Heart right ventricle (tissue), 16 donors: Measurements from ENCODE around the gene ERBB4. TPM values are rescaled to one million over a fixed set of nuclear protein-coding genes. Genes with fewer than 3 reads are reported as not detected.

Experiments
- ATAC-seq, 8 donors: fragments of 200-7000 bp; cut with Tn5 transposase; one replicate each; pipeline ENCODE4 v1.9.1; 2020; ENCODE audit warnings: mild to moderate bottlenecking in 8 of 8, moderate library complexity in 8 of 8, moderate number of reproducible peaks in 1 of 8
- DNase-seq, 2 donors: peaks; one replicate each; pipeline ENCODE4 v3.0.0-alpha.2; 2020
- H3K27ac ChIP-seq, 10 donors: fragments of 200-600 bp; sonication (generic) in 2 of 10; one replicate each; pipeline versions ENCODE4 v1.5.0 to v1.8.0; 2020 to 2022; ENCODE audit warnings: mild to moderate bottlenecking in 3 of 10
- H3K27me3 ChIP-seq, 7 donors: fragments of 200-600 bp; one replicate each; pipeline ENCODE4 v1.8.0; 2021 to 2022; ENCODE audit warnings: mild to moderate bottlenecking in 2 of 7
- H3K36me3 ChIP-seq, 9 donors: fragments of 200-600 bp; sonication (generic) in 1 of 9; one replicate each; pipeline versions ENCODE4 v1.5.0 to v1.8.0; 2020 to 2022; ENCODE audit warnings: mild to moderate bottlenecking in 2 of 9
- H3K4me1 ChIP-seq, 9 donors: fragments of 200-600 bp; sonication (generic) in 1 of 9; one replicate each; pipeline versions ENCODE4 v1.5.0 to v1.8.0; 2020 to 2022; ENCODE audit warnings: mild to moderate bottlenecking in 4 of 9
- H3K4me3 ChIP-seq, 10 donors: fragments of 200-600 bp; sonication (generic) in 2 of 10; one replicate each; pipeline versions ENCODE4 v1.5.0 to v1.8.0; 2020 to 2022; ENCODE audit warnings: mild to moderate bottlenecking in 7 of 10, moderate library complexity in 2 of 10
- H3K9me3 ChIP-seq, 11 donors: fragments of 200-600 bp in 10 of 11; sonication (generic) in 2 of 11; one replicate each; pipeline versions ENCODE4 v1.5.0 to v1.8.0; 2013 to 2022; ENCODE audit warnings: mild to moderate bottlenecking in 2 of 11, control low read depth in 1 of 11, moderate library complexity in 1 of 11
- CTCF ChIP-seq, 9 donors: fragments of 200-600 bp; sonication (generic) in 2 of 9; IDR thresholded peaks; one replicate each; pipeline versions ENCODE4 v1.5.0 to v1.8.0; 2021 to 2022; ENCODE audit warnings: antibody characterized with exemption in 9 of 9, mild to moderate bottlenecking in 5 of 9, moderate library complexity in 1 of 9
- WGBS, 2 donors: extraction: QIAGEN DNeasy Blood & Tissue Kit; methylation state at CpG; one replicate each; pipeline ENCODE4 v1.1.7; 2013; ENCODE audit warnings: inconsistent platforms in 1 of 2; 5-methylcytosine and 5-hydroxymethylcytosine counted together
- intact Hi-C, 10 donors: fragments of 100-400 bp; cut with DNase I; formaldehyde crosslinking; loops; one replicate each; pipeline versions ENCODE4 v1.11.1 to v1.14.2; 2022
- polyA plus RNA-seq, 2 donors: library from polyadenylated mRNA; stranded (reverse); fragments of 200-250 nt; gene quantifications; one replicate each; pipeline ENCODE4 v1.2.3, GENCODE V29; 2013
- total RNA-seq, 10 donors: library from RNA; stranded (reverse); fragmentation: NEBNext Ultra II Directional in 3 of 10; extraction: Animal tissue kit (Norgen Biotek cat#: 25700) in 3 of 10; gene quantifications; one replicate each; pipeline versions ENCODE4 v1.2.1 to v1.2.4, GENCODE V29; 2021 to 2023
- donor health status: Arrhythmogenic right ventricular cardiomyopathy.
- donor health status: ischemic (EF 13 %, LVEDD 7.1; RV severe dilation, severe dysfunction).
- donor health status: healthy with polysubstance abuse.
- donor health status: DM: no; HTN: yes; CAD: no.
- donor health status: DM: no; HTN: no; CAD: no.
- donor health status: ischemic (EF 25% LVEDD 6.9; RV normal size, moderate dysfunction).
- donor health status: ischemic (EF 25% LVEDD 5.7; RV mildly dilated, moderate dysfunction).
- donor health status: healthy.
- donor health status: DM: yes; HTN: yes; CAD: no.
- donor health status: Ischemic cardiomyopathy.
- donor health status: ischemic (EF 35%, LVEDD 5.7; RV mildly dilated, moderate dysfunction).
- donor health status: nonischemic (EF 11% LVEDD 7.7; RV severe dilation, severe dysfunction).
- donor health status: DM: yes; HTN: yes; CAD: no.
- donor health status: PGD.
- donor health status: ischemic (EF 29% LVEDD 5.4; RV normal size, mild dysfunction).
- donor health status: nonischemic (EF 23%, LVEDD 6.1; RV moderate dilation, normal function).

The ERBB4 gene
- total and polyA plus RNA-seq, 12 donors, result 1.2 to 24.6 (median 16.1) TPM

GRCh38 chr2:211396815-211397214 is 1141.8 kb downstream of the ERBB4 start:
- peak in 1 of 8 donors; percentile 83 for ATAC-seq

GRCh38 chr2:211391189-211391567 is 1147.4 kb downstream of the ERBB4 start:
- intact Hi-C loops, result no loop called here
- no peak for TF ChIP-seq CTCF (IDR thresholded peaks at IDR 0.05)
- Histone ChIP-seq H3K36me3 (no peaks in the 10 kb centered on the region), H3K27ac (no peak overlapping the region), H3K27me3 (no peaks in the 10 kb centered on the region), H3K4me1 (no peaks in the 10 kb centered on the region), H3K9me3 (no peaks in the 10 kb centered on the region), H3K4me3 (no peak overlapping the region)
- DNase-seq, result no peak
- 55 to 58% methylated on average over 3 of the region's 3 CpGs for WGBS, 2 donors
- ATAC-seq, result no peak

More at GRCh38 chr2:211396815-211397214, 1141.8 kb downstream of the ERBB4 start:
- 51 to 61% methylated on average over 2 of the region's 2 CpGs for whole genome bisulfite sequencing, 2 donors
- TF ChIP-seq CTCF (IDR thresholded peaks at IDR 0.05), result no peak
- Histone ChIP-seq H3K9me3 (no peaks in the 10 kb centered on the region), H3K27ac (no peak overlapping the region), H3K36me3 (no peaks in the 10 kb centered on the region), H3K27me3 (no peaks in the 10 kb centered on the region), H3K4me3 (no peak overlapping the region), H3K4me1 (no peaks in the 10 kb centered on the region)
- no peak for DNase-seq
- intact Hi-C loops, result no loop called here

- no peak overlapping the region for H3K4me3 ChIP-seq
- no peaks in the 10 kb centered on the region for H3K36me3 ChIP-seq
- no peaks in the 10 kb centered on the region for H3K27me3 ChIP-seq
- no peak overlapping the region for H3K27ac ChIP-seq
- TF ChIP-seq CTCF (IDR thresholded peaks at IDR 0.05), result no peak
- ATAC-seq (no peak), DNase-seq (no peak)
- H3K4me1 ChIP-seq, result no peaks in the 10 kb centered on the region
- no peaks in the 10 kb centered on the region for H3K9me3 ChIP-seq
- intact Hi-C loops, result no loop called here
- 61 to 63% methylated on average over 5 of the region's 5 CpGs for WGBS, 2 donors
Measured at GRCh38 chr2:211390536-211391188, 1147.9 kb downstream of the ERBB4 start.

- H3K27me3 ChIP-seq, result no peaks in the 10 kb centered on the region
- 70 to 72% methylated on average over 6 of the region's 6 CpGs for WGBS, 2 donors
- DNase-seq, result no peak
- TF ChIP-seq CTCF (IDR thresholded peaks at IDR 0.05), result no peak
- no peak overlapping the region for H3K27ac ChIP-seq
- no peaks in the 10 kb centered on the region for H3K36me3 ChIP-seq
- no peak for ATAC-seq
- no peaks in the 10 kb centered on the region for H3K4me1 ChIP-seq
- H3K9me3 ChIP-seq, result no peaks in the 10 kb centered on the region
- intact Hi-C loops, result no loop called here
- H3K4me3 ChIP-seq, result no peak overlapping the region
Measured at GRCh38 chr2:211387734-211388133, 1150.9 kb downstream of the ERBB4 start.
